ENCODE results near the gene GAS1.

The GAS1 gene

GRCh38 chr9:86947146-86948073 lies at the start of gene GAS1:
TSS of gene GAS1 (minus strand) at chr9:86947506. CDS start at chr9:86946779, 727 bp downstream.
- no peak for TF ChIP-seq CTCF (IDR thresholded peaks at IDR 0.05; ENCODE audit: borderline replicate concordance, insufficient read depth, low read depth, low read length)
- H3K4me3 ChIP-seq (ENCODE audit: low read depth, low read length): peak within 1 kb of the TSS; percentile 47

GRCh38 chr9:86994231-86994630 lies 46.9 kb upstream of the GAS1 start:
- H3K4me3 ChIP-seq (ENCODE audit: low read depth, low read length): no peak overlapping the region
- TF ChIP-seq CTCF (IDR thresholded peaks at IDR 0.05; ENCODE audit: borderline replicate concordance, insufficient read depth, low read depth, low read length): no peak

GRCh38 chr9:86993830-86994229 lies 46.5 kb upstream of the GAS1 start:
- H3K4me3 ChIP-seq (ENCODE audit: low read depth, low read length): no peak overlapping the region
- no peak for TF ChIP-seq CTCF (IDR thresholded peaks at IDR 0.05; ENCODE audit: borderline replicate concordance, insufficient read depth, low read depth, low read length)

GRCh38 chr9:86991077-86991476 lies 43.8 kb upstream of the GAS1 start:
- no peak for TF ChIP-seq CTCF (IDR thresholded peaks at IDR 0.05; ENCODE audit: borderline replicate concordance, insufficient read depth, low read depth, low read length)
- H3K4me3 ChIP-seq (ENCODE audit: low read depth, low read length): no peak overlapping the region

- no peak for TF ChIP-seq CTCF (IDR thresholded peaks at IDR 0.05; ENCODE audit: borderline replicate concordance, insufficient read depth, low read depth, low read length)
- no peak overlapping the region for H3K4me3 ChIP-seq (ENCODE audit: low read depth, low read length)
Observed at GRCh38 chr9:86990290-86990689, 43.0 kb upstream of the GAS1 start.

- TF ChIP-seq CTCF (IDR thresholded peaks at IDR 0.05; ENCODE audit: borderline replicate concordance, insufficient read depth, low read depth, low read length): no peak
- no peak overlapping the region for H3K4me3 ChIP-seq (ENCODE audit: low read depth, low read length)
Observed at GRCh38 chr9:86987900-86988299, 40.6 kb upstream of the GAS1 start.

- no peak overlapping the region for H3K4me3 ChIP-seq (ENCODE audit: low read depth, low read length)
- no peak for TF ChIP-seq CTCF (IDR thresholded peaks at IDR 0.05; ENCODE audit: borderline replicate concordance, insufficient read depth, low read depth, low read length)
Observed at GRCh38 chr9:86985132-86985647, 37.9 kb upstream of the GAS1 start.

Measured in GM12875 (cell line).